Measurements from ENCODE around the gene PLPP7. TPM values are rescaled to one million over a fixed set of nuclear protein-coding genes. Genes with fewer than 3 reads are reported as not detected.

The PLPP7 gene
- total RNA-seq, 1 donor from 2014 or later, result 5.5 TPM

Other genes with a start within 250 kb of the PLPP7 start
- gene AIF1L, start 193.2 kb upstream of the PLPP7 start, total RNA-seq, result 17.8 TPM
- gene NUP214, start 164.1 kb upstream of the PLPP7 start, total RNA-seq, result 9.5 TPM
- 1.7 TPM for gene FAM78A, start 13.2 kb upstream of the PLPP7 start, total RNA-seq
- gene PRRC2B, start 104.4 kb downstream of the PLPP7 start, total RNA-seq, result 118 TPM
- 34.5 TPM for gene POMT1, start 213.2 kb downstream of the PLPP7 start, total RNA-seq
- gene UCK1, start 241.5 kb downstream of the PLPP7 start, total RNA-seq, result 13.3 TPM